Measurements from ENCODE around the gene MRPL48. TPM values are rescaled to one million over a fixed set of nuclear protein-coding genes. Genes with fewer than 3 reads are reported as not detected.
A peak's percentile ranks its signal among the peaks of the same experiment; 100 is the strongest.

The MRPL48 gene
- total and polyA plus RNA-seq, 4 donors, result 12.6 to 34.1 (median 20.0) TPM

DNA sequence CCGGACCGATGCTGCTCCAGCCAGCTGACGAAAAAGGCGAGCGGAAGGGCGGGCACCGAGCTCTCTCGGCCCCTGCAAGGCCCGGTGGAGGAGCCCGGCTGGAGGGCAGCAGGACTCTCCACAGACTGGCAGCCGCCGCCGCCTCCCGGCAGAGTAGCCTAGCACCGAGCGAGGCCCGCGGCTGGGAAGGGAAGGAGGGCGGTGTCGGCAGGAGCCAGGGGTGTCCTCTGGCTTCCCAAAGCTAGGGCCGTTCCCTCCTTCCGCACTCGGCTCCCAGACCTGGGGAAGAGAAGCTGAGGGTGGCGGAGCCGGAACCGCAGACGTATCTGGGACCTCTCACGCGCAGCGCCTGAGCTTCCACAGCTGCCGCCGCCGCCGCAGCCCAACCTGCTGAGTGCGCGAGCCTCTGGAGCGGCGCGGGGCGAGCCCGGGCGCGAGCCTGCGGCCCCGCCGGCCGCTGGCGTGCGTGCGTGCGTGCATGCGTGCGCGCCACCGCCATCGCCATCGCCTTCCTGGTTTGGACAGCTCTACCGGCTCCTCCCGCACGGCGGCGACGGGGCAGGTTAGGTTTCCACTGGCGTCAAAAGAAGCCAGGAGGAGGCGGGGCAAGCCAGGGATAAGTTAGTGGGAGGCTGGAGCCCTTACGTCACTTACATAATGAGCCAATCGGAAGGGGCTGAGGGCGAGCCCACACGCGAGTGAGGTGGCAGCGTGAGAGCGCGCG lies 26.8 kb upstream of the MRPL48 start, which contains the start of gene RAB6A:
Gene RAB6A (minus strand): TSS at position 396 of the 724 bp plus-strand sequence. CDS start 439 bp downstream, outside the sequence.
- Histone ChIP-seq H3K36me3 (ENCODE audit: control insufficient read depth in 4 of 4, insufficient read depth in 3 of 4, low read depth in 1 of 4, low read length in 3 of 4) (no peaks in the 10 kb centered on the region), H3K4me3 (ENCODE audit: low read depth in 1 of 3, low read length in 3 of 3) (peak within 1 kb of the TSS; percentile 76 to 99 (median 94)), H3K27ac (ENCODE audit: low read depth in 1 of 2, low read length in 2 of 2) (peak within 1 kb of the TSS; percentile 80 to 98), H3K9ac (ENCODE audit: low read depth in 1 of 2, low read length in 2 of 2) (peak within 1 kb of the TSS; percentile 82 to 90), H3K9me3 (ENCODE audit: control insufficient read depth in 4 of 4, low read length in 3 of 4) (no peaks in the 10 kb centered on the region), H3K4me1 (ENCODE audit: control insufficient read depth in 4 of 4, insufficient read depth in 4 of 4, low read length in 3 of 4) (peaks cover 6 to 26% (median 11%) of the 10 kb centered on the region in 4 donors), H3K27me3 (ENCODE audit: control insufficient read depth in 4 of 4, insufficient read depth in 4 of 4, low read length in 3 of 4) (no peaks in the 10 kb centered on the region)
- TF ChIP-seq, protein P1, sequence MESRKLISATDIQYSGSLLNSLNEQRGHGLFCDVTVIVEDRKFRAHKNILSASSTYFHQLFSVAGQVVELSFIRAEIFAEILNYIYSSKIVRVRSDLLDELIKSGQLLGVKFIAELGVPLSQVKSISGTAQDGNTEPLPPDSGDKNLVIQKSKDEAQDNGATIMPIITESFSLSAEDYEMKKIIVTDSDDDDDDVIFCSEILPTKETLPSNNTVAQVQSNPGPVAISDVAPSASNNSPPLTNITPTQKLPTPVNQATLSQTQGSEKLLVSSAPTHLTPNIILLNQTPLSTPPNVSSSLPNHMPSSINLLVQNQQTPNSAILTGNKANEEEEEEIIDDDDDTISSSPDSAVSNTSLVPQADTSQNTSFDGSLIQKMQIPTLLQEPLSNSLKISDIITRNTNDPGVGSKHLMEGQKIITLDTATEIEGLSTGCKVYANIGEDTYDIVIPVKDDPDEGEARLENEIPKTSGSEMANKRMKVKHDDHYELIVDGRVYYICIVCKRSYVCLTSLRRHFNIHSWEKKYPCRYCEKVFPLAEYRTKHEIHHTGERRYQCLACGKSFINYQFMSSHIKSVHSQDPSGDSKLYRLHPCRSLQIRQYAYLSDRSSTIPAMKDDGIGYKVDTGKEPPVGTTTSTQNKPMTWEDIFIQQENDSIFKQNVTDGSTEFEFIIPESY (IDR thresholded peaks at IDR 0.05), result peak; percentile 59
- TF ChIP-seq NR2F2 (IDR thresholded peaks at IDR 0.05) (no peak), HNF4A (conservative IDR thresholded peaks at IDR 0.05) (peak; percentile 27 to 30), HNF4G (IDR thresholded peaks at IDR 0.05) (no peak), RAD21 (IDR thresholded peaks at IDR 0.05) (peak; percentile 19 to 62), RXRA (IDR thresholded peaks at IDR 0.05) (peak in 1 of 2 donors; percentile 27), YY1 (IDR thresholded peaks at IDR 0.05) (no peak), SP1 (IDR thresholded peaks at IDR 0.05) (peak; percentile 84), ATF3 (IDR thresholded peaks at IDR 0.05) (peak; percentile 67), EGR1 (IDR thresholded peaks at IDR 0.05; ENCODE audit: low read depth in 2 of 2) (peak in 1 of 2 donors; percentile 28), TAF1 (conservative IDR thresholded peaks at IDR 0.05) (peak; percentile 30), MAX (IDR thresholded peaks at IDR 0.05) (peak; percentile 64), GABPA (IDR thresholded peaks at IDR 0.05 in 1 of 2, conservative IDR thresholded peaks at IDR 0.05 in 1 of 2) (peak in 1 of 2 donors; percentile 57), FOXA2 (IDR thresholded peaks at IDR 0.05) (no peak), JUND (IDR thresholded peaks at IDR 0.05) (peak in 1 of 2 donors; percentile 25)
- TF ChIP-seq, protein P2, sequence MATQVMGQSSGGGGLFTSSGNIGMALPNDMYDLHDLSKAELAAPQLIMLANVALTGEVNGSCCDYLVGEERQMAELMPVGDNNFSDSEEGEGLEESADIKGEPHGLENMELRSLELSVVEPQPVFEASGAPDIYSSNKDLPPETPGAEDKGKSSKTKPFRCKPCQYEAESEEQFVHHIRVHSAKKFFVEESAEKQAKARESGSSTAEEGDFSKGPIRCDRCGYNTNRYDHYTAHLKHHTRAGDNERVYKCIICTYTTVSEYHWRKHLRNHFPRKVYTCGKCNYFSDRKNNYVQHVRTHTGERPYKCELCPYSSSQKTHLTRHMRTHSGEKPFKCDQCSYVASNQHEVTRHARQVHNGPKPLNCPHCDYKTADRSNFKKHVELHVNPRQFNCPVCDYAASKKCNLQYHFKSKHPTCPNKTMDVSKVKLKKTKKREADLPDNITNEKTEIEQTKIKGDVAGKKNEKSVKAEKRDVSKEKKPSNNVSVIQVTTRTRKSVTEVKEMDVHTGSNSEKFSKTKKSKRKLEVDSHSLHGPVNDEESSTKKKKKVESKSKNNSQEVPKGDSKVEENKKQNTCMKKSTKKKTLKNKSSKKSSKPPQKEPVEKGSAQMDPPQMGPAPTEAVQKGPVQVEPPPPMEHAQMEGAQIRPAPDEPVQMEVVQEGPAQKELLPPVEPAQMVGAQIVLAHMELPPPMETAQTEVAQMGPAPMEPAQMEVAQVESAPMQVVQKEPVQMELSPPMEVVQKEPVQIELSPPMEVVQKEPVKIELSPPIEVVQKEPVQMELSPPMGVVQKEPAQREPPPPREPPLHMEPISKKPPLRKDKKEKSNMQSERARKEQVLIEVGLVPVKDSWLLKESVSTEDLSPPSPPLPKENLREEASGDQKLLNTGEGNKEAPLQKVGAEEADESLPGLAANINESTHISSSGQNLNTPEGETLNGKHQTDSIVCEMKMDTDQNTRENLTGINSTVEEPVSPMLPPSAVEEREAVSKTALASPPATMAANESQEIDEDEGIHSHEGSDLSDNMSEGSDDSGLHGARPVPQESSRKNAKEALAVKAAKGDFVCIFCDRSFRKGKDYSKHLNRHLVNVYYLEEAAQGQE (IDR thresholded peaks at IDR 0.05), result peak; percentile 36
- TF ChIP-seq, protein P3, sequence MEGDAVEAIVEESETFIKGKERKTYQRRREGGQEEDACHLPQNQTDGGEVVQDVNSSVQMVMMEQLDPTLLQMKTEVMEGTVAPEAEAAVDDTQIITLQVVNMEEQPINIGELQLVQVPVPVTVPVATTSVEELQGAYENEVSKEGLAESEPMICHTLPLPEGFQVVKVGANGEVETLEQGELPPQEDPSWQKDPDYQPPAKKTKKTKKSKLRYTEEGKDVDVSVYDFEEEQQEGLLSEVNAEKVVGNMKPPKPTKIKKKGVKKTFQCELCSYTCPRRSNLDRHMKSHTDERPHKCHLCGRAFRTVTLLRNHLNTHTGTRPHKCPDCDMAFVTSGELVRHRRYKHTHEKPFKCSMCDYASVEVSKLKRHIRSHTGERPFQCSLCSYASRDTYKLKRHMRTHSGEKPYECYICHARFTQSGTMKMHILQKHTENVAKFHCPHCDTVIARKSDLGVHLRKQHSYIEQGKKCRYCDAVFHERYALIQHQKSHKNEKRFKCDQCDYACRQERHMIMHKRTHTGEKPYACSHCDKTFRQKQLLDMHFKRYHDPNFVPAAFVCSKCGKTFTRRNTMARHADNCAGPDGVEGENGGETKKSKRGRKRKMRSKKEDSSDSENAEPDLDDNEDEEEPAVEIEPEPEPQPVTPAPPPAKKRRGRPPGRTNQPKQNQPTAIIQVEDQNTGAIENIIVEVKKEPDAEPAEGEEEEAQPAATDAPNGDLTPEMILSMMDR (IDR thresholded peaks at IDR 0.05; ENCODE audit: low read depth, low read length, missing input control), result peak; percentile 53
- WGBS, result under 1% methylated on average over 74 of the region's 74 CpGs
- DNase-seq (ENCODE audit: low spot score), result peak; percentile 98
